ENCODE results near the gene NRG4.
"Not testable (repeated sequence)": the region's sequence is repeated elsewhere in the genome, so short reads cannot be mapped to it uniquely, and the experiment has no call there.

Gene NRG4

DNA sequence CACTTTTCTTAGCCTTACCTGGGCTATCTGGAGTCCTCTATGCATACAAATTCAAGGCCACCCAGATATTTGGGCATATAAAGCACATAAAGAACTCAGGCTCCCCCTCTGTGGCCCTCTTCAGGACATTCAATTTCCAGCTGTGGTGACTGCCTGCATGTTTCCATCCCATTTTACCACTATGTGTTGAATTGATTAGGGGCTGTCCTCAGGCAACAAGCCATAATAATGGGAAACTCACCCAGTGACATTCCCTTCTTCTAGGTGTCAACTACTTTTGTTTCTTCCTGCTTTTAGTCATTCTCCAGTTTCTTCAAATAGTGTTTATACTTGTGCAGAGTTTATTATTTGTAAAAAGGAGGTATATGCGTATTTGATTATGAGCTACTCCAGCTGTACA, 18.0 kb downstream of the NRG4 start:
- DNase-seq (ENCODE audit: low read depth in 2 of 2, low spot score in 1 of 2), result no peak

DNA sequence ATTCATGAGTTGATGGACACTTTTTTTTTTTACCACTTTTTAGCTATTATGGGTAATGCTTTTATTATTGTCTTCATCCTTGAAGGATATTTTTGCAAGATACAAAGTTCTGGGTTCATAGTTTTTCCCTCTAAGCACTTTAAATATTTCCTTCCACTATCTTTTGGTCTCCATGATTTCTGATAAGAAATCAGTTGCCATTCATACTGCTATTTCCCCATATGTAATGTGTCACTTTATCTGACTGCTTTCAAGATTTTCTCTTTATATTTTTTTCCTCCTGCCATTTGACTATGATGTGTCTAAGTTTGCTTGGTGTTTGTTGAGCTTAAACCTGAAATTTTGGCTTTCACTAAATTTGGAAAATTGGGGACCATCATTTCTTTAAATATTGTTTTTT, 19.3 kb downstream of the NRG4 start:
- DNase-seq (ENCODE audit: low read depth in 2 of 2, low spot score in 1 of 2), result no peak

GRCh38 chr15:75989875-75990274, 22.3 kb downstream of the NRG4 start:
- no peak for DNase-seq (ENCODE audit: low read depth in 2 of 2, low spot score in 1 of 2)

- DNase-seq (ENCODE audit: low read depth in 2 of 2, low spot score in 1 of 2), result no peak
Measured at GRCh38 chr15:75989045-75989444, 23.2 kb downstream of the NRG4 start.

DNA sequence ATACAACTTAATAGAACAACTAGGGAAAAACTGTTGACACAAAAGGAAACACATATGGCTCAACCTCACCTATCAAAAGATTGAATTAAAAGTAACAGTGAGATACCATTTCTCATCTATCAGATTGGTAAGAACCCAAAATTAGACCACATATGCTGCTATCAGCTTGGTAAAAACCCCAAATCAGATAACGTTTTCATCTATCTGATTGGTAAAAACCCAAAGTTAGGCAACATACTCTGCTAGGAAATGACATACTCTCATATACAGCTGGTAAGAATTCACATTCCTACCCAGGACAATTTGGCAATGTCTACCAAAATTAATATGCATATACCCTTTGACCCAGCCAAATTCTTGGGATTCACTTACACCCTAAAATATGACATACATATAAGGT, 26.3 kb downstream of the NRG4 start:
- no peak for DNase-seq (ENCODE audit: low read depth in 2 of 2, low spot score in 1 of 2)

DNA sequence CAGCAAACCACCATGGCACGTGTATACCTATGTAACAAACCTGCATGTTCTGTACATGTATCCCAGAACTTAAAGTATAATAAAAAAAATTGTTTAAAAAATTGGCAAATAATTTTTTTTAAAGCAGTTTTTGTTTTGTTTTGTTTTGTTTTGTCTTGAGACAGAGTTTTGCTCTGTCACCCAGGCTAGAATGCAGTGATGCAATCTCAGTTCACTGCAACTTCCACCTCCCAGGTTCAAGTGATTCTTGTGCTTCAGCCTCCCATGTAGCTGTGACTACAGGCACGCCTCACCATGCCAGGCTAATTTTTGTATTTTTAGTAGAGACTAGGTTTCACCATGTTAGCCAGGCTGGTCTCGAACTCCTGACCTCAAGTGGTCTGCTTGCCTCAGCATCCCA, 27.5 kb downstream of the NRG4 start:
- DNase-seq (ENCODE audit: low read depth in 2 of 2, low spot score in 1 of 2), result not testable (repeated sequence)

DNA sequence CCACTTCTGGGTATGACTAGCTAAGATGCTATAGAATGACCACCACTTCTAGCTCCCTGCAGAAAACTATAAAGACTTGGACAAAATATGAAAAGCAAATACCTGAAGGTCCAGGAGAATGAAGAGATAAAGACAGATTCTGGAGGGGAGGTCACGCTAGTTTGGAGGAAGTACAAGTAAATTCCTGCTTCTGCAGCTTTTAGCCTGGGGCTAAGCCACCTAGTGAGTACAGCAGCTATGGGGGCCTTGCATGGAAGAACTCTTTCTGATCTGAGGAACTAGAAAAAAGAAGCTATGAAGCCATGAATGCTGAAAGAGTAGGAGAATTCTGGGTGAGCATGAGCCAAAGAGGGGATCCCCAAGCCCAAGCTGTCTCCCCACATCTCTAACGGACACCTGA, 29.8 kb downstream of the NRG4 start:
- DNase-seq (ENCODE audit: low read depth in 2 of 2, low spot score in 1 of 2), result no peak

- DNase-seq (ENCODE audit: low read depth in 2 of 2, low spot score in 1 of 2), result no peak
Measured at GRCh38 chr15:75981149-75981815, 30.9 kb downstream of the NRG4 start.

DNA sequence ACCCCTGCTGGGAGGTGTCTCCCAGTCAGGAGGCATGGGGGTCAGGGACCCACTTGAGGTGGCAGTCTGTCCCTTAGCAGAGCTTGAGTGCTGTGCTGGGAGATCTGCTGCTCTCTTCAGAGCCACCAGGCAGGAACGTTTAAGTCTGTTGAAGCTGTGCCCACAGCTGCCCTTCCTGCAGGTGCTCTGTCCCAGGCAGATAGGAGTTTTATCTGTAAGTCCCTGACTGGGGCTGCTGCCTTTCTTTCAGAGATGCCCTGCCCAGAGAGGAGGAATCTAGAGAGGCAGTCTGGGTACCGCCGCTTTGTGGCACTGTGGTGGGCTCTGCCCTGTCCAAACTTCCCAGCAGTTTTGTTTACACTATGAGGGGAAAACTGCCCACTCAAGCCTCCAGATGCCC, 35.5 kb downstream of the NRG4 start:
- not testable (repeated sequence) for DNase-seq (ENCODE audit: low read depth in 2 of 2, low spot score in 1 of 2)

GRCh38 chr15:75966073-75966472, 46.2 kb downstream of the NRG4 start:
- no peak for DNase-seq (ENCODE audit: low read depth in 2 of 2, low spot score in 1 of 2)

- no peak for DNase-seq (ENCODE audit: low read depth in 2 of 2, low spot score in 1 of 2)
Measured at GRCh38 chr15:75961331-75961730, 50.9 kb downstream of the NRG4 start.

GRCh38 chr15:75955720-75956119, 56.5 kb downstream of the NRG4 start:
- DNase-seq (ENCODE audit: low read depth in 2 of 2, low spot score in 1 of 2), result no peak

- no peak for DNase-seq (ENCODE audit: low read depth in 2 of 2, low spot score in 1 of 2)
Measured at GRCh38 chr15:75952525-75952924, 59.7 kb downstream of the NRG4 start.

DNA sequence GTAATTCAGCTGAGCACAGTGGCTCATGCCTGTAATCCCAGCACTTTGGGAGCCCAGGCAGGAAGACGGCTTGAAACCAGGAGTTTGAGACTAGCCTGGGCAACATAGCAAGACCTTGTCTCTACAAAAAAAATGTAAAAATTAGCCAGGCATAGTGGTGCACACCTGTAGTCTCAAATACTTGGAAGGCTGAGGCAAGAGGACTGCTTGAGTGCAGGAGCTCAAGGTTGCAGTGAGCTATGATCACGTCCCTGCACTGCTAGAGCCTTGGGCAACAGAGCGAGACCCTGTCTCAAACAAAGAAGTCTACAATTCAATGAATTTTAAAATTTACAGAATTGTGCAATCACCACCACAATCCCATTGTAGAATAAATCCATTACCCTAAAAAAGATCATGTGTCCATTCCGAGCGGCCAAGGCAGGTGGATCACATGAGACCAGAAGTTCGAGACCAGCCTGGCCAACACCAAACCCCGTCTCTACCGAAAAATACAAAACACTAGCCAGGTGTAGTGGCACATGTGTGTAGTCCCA, 63.4 kb downstream of the NRG4 start:
- no peak for DNase-seq (ENCODE audit: low read depth in 2 of 2, low spot score in 1 of 2)

DNA sequence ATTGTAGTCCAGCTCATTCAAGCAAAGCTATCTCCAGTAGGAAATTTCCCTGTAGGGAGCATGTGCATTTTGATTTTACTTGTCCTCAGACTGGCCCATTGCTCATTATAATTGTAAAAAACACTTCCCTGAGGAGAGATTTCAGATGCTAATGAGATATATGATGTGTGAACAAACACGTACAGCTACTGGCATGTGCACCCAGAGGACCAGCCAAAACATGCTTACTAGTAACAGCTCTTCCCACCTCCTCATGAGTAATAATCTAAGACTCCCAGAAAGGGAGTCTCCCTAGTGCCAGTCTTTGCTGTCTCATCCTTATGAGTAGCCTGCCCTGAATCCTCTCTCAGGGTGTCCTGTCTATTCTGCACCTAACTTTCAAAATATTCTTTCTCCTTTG, 65.1 kb downstream of the NRG4 start:
- DNase-seq (ENCODE audit: low read depth in 2 of 2, low spot score in 1 of 2), result no peak

DNA sequence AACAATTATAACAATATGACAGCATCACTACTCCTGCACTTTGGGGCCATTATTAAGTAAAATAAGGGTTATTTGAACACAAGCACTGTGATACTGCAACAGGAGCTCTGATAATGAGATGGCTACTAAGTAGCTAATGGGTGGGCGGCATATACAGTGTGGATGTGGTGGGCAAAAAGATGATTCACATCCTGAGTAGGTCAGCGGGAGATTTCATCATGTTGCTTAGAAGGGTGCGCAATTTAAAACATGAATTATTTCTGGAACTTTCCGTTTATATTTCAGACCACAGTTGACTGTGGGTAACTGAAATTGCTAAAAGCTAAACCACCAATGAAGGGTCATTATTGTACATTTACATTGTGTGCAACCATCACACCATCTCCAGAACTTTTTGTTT, 66.3 kb downstream of the NRG4 start:
- no peak for DNase-seq (ENCODE audit: low read depth in 2 of 2, low spot score in 1 of 2)

DNA sequence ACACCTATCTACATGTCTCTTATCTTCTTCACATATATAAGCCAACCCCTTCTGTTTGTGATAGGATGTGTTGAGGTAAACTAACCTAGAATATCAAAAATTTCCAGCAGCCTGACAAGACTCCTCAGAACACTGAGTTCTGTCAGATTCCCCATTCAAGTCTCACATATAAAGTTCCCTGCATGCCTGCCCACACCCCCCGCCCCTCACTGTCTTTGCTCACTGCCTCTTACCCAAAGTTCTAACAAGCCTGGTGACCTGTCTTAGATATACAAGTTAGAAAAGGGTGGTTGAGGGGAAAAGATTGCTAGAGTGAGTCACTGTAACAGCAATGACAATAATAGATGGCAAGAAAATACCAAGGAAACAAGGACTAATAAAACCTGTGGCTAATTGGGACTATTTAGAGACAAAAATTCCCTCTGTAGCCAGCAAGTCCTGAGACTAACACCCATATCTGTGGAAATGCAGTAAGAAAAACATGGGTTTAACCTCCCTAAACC, 68.5 kb downstream of the NRG4 start:
- DNase-seq (ENCODE audit: low read depth in 2 of 2, low spot score in 1 of 2), result no peak

- no peak for DNase-seq (ENCODE audit: low read depth in 2 of 2, low spot score in 1 of 2)
Measured at GRCh38 chr15:75943246-75943645, 69.0 kb downstream of the NRG4 start.

GRCh38 chr15:75942464-75942863, 69.8 kb downstream of the NRG4 start:
- DNase-seq (ENCODE audit: low read depth in 2 of 2, low spot score in 1 of 2), result no peak

GRCh38 chr15:75930866-75931265, 81.4 kb downstream of the NRG4 start:
- no peak for DNase-seq (ENCODE audit: low read depth in 2 of 2, low spot score in 1 of 2)

- no peak for DNase-seq (ENCODE audit: low read depth in 2 of 2, low spot score in 1 of 2)
Measured at GRCh38 chr15:75929799-75930565, 82.2 kb downstream of the NRG4 start.
